Testis (tissue), 2 donors: ENCODE measurements around the gene EXOC4.

ENCODE experiments used
- POLR2A ChIP-seq: fragments of 450-650 bp; IDR thresholded peaks from one replicate; pipeline ENCODE4 v1.6.1; 2017; ENCODE audit warnings: antibody characterized with exemption, mild to moderate bottlenecking, moderate library complexity
- TF ChIP-seq, protein P1 (sequence below), 3 experiments: fragments of 450-650 bp in 2 of 3; fragments of 200-600 bp in 1 of 3; sonication (generic) in 1 of 3; IDR thresholded peaks; one replicate each; pipeline ENCODE4 v1.5.1; 2016 to 2019; ENCODE audit warnings: antibody characterized with exemption in 3 of 3, mild to moderate bottlenecking in 2 of 3, moderate library complexity in 1 of 3

DNA sequence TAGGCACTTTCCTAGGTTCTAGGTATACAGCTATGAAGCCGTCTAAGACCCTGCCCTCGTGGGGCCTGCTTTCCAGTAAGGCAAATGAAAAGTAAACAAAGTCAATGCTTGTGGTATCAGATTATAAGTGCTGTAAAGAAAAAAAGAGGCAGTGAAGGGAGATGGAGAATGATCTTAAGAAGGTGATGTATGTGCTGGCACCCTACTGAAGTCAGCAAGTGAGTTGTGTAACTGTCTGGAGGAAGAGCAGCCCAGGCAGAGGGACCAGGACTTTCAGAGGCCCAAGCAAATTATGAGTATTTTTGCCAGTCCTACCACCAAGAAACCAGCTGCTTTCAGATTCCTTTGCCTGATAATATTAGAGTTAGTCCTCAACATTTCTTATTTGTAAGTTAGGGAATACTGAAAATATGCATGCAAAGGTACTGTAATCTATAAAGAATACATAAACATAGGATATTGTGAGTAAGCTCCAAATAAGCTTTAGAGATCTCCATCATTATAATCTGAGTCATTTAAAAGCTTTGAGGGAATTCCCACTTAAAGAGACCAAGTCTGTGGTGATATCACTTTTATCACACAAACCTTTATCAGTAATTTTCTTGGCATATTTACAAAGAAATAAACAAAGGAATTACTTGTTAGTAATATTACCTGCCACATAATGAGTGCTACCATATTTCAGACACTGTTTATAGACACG, 545.1 kb downstream of the EXOC4 start:
- no peak for TF ChIP-seq POLR2A
- TF ChIP-seq, protein P1, sequence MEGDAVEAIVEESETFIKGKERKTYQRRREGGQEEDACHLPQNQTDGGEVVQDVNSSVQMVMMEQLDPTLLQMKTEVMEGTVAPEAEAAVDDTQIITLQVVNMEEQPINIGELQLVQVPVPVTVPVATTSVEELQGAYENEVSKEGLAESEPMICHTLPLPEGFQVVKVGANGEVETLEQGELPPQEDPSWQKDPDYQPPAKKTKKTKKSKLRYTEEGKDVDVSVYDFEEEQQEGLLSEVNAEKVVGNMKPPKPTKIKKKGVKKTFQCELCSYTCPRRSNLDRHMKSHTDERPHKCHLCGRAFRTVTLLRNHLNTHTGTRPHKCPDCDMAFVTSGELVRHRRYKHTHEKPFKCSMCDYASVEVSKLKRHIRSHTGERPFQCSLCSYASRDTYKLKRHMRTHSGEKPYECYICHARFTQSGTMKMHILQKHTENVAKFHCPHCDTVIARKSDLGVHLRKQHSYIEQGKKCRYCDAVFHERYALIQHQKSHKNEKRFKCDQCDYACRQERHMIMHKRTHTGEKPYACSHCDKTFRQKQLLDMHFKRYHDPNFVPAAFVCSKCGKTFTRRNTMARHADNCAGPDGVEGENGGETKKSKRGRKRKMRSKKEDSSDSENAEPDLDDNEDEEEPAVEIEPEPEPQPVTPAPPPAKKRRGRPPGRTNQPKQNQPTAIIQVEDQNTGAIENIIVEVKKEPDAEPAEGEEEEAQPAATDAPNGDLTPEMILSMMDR (IDR thresholded peaks at IDR 0.05), result no peak
